Stimulated activated effector memory CD8-positive, alpha-beta T cell treated with anti-CD3 and anti-CD28 coated beads, Interleukin-12 subunit alpha, Interleukin-12 subunit beta, amount 100 ng/mL, for 72 hours (primary cell): Measurements from ENCODE around the gene HIF3A.
A peak's percentile ranks its signal among the peaks of the same experiment; 100 is the strongest.

Source experiments
- ATAC-seq: fragments of 150-1000 bp; cut with Tn5 transposase; 2 replicates; pipeline ENCODE4 v1.10.0; 2021
- DNase-seq, 2 donors: peaks; one replicate each; pipeline ENCODE4 v3.0.0; 2021 to 2022; ENCODE audit warnings: low spot score in 2 of 2
- H3K27ac Mint-ChIP-seq: one replicate; pipeline ENCODE4 v1.8.0; 2022; ENCODE audit warnings: mild to moderate bottlenecking, mixed read lengths
- H3K36me3 Mint-ChIP-seq: one replicate; pipeline ENCODE4 v1.8.0; 2022; ENCODE audit warnings: mild to moderate bottlenecking, mixed read lengths
- H3K4me1 Mint-ChIP-seq: one replicate; pipeline ENCODE4 v1.8.0; 2022; ENCODE audit warnings: mixed read lengths
- H3K4me3 Mint-ChIP-seq: one replicate; pipeline ENCODE4 v1.8.0; 2022; ENCODE audit warnings: mild to moderate bottlenecking, mixed read lengths
- H3K9me3 Mint-ChIP-seq: one replicate; pipeline ENCODE4 v1.8.0; 2022; ENCODE audit warnings: mixed read lengths

Gene HIF3A

GRCh38 chr19:46388311-46389095, 91.7 kb downstream of the HIF3A start:
- no peaks in the 10 kb centered on the region for H3K4me1 Mint-ChIP-seq
- no peak for ATAC-seq
- peaks cover 80% of the 10 kb centered on the region for H3K36me3 Mint-ChIP-seq
- no peak overlapping the region for H3K4me3 Mint-ChIP-seq
- no peak overlapping the region for H3K27ac Mint-ChIP-seq
- no peak for DNase-seq
- H3K9me3 Mint-ChIP-seq = no peaks in the 10 kb centered on the region

- DNase-seq (no peak), ATAC-seq (no peak)
- H3K4me3 Mint-ChIP-seq = no peak overlapping the region
- H3K9me3 Mint-ChIP-seq = no peaks in the 10 kb centered on the region
- H3K36me3 Mint-ChIP-seq = peaks cover 69% of the 10 kb centered on the region
- peak overlapping the region; percentile 43 for H3K27ac Mint-ChIP-seq
- peaks cover 5% of the 10 kb centered on the region for H3K4me1 Mint-ChIP-seq
Observed at GRCh38 chr19:46390121-46390858, 93.4 kb downstream of the HIF3A start.

DNA sequence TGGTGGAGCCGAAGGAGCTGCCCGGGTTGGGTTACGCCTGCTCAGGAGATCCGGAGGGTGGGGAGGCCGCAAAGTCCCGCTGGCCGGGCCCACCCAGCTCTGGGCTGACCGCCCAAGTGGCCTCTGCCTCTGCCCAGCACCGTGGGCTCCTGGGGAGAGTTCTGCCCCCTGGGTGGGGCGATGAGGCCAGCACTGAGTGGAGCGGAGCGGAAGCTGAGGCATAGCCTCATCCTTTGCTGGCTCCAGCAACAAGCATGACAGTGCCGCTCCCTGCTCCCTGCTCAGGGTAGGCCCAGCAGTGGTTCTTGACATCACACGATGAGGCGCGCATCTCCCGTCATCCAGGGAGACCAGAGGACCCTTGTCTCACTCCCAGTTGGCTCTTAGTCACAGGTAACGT, 94.0 kb downstream of the HIF3A start:
- no peak for DNase-seq
- H3K4me1 Mint-ChIP-seq = peaks cover 5% of the 10 kb centered on the region
- H3K9me3 Mint-ChIP-seq = no peaks in the 10 kb centered on the region
- H3K4me3 Mint-ChIP-seq = no peak overlapping the region
- peaks cover 65% of the 10 kb centered on the region for H3K36me3 Mint-ChIP-seq
- no peak for ATAC-seq
- no peak overlapping the region for H3K27ac Mint-ChIP-seq

- H3K4me1 Mint-ChIP-seq = peaks cover 5% of the 10 kb centered on the region
- ATAC-seq (no peak), DNase-seq (no peak)
- no peaks in the 10 kb centered on the region for H3K9me3 Mint-ChIP-seq
- peaks cover 62% of the 10 kb centered on the region for H3K36me3 Mint-ChIP-seq
- no peak overlapping the region for H3K4me3 Mint-ChIP-seq
- H3K27ac Mint-ChIP-seq = no peak overlapping the region
Observed at GRCh38 chr19:46391296-46392251, 94.7 kb downstream of the HIF3A start.

DNA sequence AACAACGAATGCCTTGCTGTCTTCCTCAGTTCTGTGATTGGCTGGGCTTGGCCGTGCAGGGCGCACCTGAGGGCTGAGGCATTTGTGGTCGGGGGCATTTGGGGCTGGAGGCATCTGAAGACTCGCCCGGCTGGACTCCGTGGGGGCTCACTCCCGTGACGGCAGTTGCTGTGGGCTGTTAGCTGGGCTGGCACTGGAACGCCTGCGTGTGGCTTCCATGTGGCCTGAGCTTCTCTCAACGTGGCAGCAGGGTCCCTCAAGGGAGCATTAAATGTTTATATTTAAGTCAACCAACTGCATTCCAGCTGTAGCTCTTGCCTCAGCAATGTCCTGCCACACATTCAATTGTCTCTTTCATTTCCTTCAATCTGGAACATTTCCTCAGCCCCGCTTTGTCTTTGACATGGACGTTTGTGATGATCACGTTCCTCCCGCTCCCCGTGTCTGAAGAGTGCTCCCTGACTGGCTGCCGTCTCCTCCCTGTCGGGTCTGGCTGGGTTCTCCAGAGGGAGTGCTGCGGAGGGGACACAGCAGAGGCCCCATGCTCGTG, 95.5 kb downstream of the HIF3A start:
- peaks cover 5% of the 10 kb centered on the region for H3K4me1 Mint-ChIP-seq
- DNase-seq (no peak), ATAC-seq (no peak)
- no peaks in the 10 kb centered on the region for H3K9me3 Mint-ChIP-seq
- peak overlapping the region; percentile 33 for H3K27ac Mint-ChIP-seq
- H3K36me3 Mint-ChIP-seq = peaks cover 54% of the 10 kb centered on the region
- no peak overlapping the region for H3K4me3 Mint-ChIP-seq

GRCh38 chr19:46392837-46393236, 96.0 kb downstream of the HIF3A start:
- no peak for DNase-seq
- ATAC-seq = no peak
- H3K9me3 Mint-ChIP-seq = no peaks in the 10 kb centered on the region
- H3K27ac Mint-ChIP-seq = peak overlapping the region; percentile 33
- no peak overlapping the region for H3K4me3 Mint-ChIP-seq
- peaks cover 5% of the 10 kb centered on the region for H3K4me1 Mint-ChIP-seq
- peaks cover 49% of the 10 kb centered on the region for H3K36me3 Mint-ChIP-seq
